HG02798 (cell line): ENCODE data around the gene AAMP.
"Not testable (repeated sequence)": the region's sequence is repeated elsewhere in the genome, so short reads cannot be mapped to it uniquely, and the experiment has no call there.

Source experiments
- ATAC-seq: cut with Tn5 transposase; IDR thresholded peaks from one replicate; pipeline ENCODE4 v1.9.1; 2021; ENCODE audit warnings: mild to moderate bottlenecking; ENCODE audit not compliant: unreplicated experiment, poor library complexity

The AAMP gene, protein sequence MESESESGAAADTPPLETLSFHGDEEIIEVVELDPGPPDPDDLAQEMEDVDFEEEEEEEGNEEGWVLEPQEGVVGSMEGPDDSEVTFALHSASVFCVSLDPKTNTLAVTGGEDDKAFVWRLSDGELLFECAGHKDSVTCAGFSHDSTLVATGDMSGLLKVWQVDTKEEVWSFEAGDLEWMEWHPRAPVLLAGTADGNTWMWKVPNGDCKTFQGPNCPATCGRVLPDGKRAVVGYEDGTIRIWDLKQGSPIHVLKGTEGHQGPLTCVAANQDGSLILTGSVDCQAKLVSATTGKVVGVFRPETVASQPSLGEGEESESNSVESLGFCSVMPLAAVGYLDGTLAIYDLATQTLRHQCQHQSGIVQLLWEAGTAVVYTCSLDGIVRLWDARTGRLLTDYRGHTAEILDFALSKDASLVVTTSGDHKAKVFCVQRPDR

DNA sequence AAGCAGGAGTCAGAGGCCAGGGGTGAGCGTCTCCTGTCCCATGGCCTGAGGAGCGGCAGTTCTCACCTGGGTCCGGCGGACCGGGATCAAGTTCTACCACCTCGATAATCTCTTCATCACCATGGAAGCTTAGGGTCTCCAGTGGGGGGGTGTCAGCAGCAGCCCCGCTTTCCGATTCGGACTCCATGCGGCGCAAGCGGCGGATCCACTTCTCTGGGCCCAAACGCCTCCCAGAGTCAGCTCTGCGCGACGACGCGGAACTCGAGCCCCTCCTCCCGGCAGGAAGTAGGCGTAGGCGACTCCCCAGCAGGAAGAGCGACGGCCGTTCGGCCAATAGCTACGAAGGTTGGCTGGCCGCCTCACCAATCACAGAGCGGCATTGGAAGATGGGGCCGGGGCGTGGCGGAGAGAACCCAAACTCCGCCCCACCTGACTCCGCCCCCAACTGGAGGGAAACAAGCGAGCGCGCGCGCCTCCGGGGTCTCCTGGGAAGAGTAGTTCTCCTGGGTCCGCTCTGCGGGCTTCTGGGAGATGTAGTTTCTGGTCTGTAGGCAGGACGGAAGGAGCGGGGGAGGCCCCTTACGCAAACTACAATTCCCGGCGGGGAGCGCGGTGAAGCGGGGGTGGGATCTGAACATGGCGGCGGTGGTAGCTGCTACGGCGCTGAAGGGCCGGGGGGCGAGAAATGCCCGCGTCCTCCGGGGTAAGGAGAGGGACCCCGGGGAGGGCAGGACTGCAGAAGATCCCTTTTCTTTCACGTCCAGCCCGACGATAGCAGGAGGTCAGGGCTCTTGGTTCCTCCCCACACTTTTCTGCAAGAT lies at the start of gene AAMP, which contains the start of gene PNKD:
Gene AAMP, minus strand, starts transcription at position 238 of the 821 bp plus-strand sequence. Its CDS starts 51 bp downstream, at position 187.
Gene PNKD, plus strand, starts transcription at position 620 of the 821 bp plus-strand sequence. Its CDS starts 17 bp downstream, at position 637.
- ATAC-seq = peak; percentile 93

DNA sequence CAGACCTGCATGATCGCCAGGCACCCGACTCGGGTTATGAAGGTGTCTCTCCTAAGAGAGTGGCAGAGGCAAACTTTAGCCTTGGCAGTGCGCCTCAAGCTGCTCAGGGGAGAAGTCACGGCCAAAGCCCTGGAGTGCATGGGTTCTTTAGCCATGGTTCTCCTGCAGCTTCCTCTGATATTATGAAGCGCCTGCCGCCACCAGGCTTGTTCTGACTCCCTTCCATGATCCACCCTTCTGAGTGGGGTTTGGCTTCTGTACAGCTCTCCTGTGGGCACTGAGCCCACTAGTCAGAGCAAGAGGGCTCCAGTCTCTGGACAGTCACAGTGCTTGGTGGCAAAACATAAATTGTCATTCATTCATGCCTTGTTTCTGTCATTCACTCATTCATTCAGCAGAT lies 48.3 kb upstream of the AAMP start:
- ATAC-seq = no peak

DNA sequence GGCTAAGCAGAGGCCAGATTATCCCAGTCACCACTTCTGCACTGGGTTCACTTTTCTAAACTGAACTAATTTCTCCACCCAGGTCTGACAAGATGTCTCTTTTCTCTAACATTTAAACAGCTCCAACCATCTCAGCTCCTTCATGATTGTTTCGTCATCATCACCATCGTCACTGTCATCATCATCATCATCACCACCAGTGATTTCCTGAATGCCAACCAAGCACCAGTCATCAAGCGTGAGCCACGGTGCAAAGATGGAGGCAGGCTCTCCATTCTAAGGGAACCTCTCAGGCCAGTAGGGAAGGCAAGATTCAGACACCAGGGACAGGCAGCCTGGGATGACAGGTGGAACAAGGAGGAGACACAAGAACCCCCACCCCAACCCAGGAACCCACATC lies 47.9 kb upstream of the AAMP start:
- no peak for ATAC-seq

- ATAC-seq = no peak
Measured at GRCh38 chr2:218317303-218317630, 47.3 kb upstream of the AAMP start.

- no peak for ATAC-seq
Measured at GRCh38 chr2:218315397-218315796, 45.5 kb upstream of the AAMP start.

GRCh38 chr2:218314764-218315163 lies 44.8 kb upstream of the AAMP start:
- not testable (repeated sequence) for ATAC-seq

DNA sequence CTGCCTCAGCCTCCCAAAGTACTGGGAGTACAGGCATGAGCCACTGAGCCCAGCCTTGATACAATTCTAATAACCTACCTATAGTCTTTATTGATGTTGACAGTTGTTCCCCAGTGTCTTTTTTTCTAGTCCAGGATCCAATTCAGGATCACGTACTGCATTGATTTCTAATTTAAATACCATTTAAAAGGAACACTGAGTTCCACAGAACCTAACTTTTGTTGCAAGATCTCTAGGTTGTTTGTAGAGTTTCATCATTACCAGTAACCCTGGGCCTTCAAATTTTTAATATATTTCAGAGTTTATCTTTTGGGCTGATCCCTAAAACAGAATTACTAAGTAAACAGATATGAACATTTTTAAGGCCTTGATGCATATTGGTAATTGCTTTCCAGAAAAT lies 43.4 kb upstream of the AAMP start:
- ATAC-seq = no peak

GRCh38 chr2:218312267-218312756 lies 42.4 kb upstream of the AAMP start:
- ATAC-seq = no peak

- not testable (repeated sequence) for ATAC-seq
Measured at GRCh38 chr2:218311541-218312266, 41.8 kb upstream of the AAMP start.

DNA sequence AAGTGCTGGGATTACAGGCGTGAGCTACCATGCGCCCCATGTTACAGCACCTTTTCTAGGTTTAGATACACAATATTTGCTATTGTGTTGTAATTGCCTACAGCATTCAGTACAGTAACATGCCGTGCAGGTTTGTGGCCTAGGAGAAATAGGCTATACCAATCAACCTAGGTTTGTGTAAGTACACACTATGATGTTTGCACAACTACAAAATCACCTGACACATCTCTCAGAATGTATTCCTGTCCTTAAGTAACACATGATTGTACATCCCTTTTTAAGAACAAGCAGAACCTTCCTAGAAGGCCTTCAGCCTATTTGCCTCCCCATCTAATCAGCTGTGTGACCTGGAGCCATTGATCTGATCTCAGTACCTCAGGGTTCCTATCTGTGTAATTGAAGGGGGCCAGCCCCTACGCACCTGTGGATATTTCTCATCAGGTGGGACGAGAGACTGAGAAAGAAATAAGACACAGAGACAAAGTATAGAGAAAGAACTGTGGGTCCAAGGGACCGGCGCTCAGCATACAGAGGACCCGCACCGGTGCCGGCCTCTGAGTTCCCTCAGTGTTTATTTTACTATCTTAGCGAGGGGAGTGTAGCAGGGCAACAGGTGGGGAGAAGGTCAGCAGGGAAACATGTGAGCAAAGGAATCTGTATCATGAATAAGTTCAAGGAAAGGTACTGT lies 41.1 kb upstream of the AAMP start:
- ATAC-seq = no peak

DNA sequence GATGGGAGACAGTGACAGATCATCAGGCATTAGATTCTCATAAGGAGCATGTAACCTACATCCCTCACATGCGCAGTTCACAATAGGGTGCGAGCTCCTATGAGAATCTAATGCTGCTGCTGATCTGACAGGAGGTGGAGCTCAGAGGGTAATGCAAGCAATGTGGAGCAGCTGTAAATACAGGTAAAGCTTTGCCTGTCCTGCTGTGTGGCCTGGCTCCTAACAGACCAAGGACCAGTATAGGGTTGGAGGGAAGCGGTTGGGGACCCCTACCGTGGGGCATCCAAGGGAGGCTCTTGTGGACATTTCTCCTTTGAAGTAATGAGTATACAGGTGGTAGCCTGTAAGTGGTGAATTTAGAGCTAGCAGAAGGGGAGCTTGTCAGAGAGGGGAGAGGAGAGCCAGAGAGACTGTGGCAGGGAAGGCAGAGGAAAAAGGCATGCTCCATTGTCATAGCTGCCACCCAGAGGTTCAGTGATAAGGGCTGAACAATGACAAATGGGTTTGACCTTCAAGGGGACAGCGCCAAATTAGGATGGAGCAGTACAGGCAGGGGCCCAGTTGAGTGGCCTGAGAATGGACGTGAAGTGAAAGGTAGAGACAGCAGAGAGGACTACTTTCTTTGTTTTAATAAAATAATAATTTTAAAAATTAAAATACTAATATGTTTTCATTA lies 37.6 kb upstream of the AAMP start:
- ATAC-seq = no peak

- no peak for ATAC-seq
Measured at GRCh38 chr2:218306184-218306920, 36.4 kb upstream of the AAMP start.

DNA sequence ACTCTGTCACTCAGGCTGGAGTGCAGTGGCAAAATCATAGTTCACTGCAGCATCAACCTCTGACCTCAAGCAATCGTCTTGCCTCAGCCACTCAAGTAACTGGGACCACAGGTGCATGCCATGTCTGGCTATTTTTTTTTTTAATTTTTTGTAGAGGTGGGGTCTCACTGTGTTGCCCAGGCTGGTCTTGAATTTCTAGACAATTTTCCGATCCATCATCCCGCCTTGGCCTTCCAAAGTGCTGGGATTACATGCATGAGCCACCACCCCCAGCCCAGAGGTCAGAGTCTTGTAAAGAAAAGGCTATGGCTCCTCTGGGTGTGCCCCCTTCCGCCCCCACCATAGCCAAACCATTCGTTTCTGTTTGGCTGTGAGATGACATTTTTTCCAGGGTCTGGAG lies 35.4 kb upstream of the AAMP start:
- no peak for ATAC-seq

- peak; percentile 81 for ATAC-seq
Measured at GRCh38 chr2:218301176-218301819, 31.4 kb upstream of the AAMP start.

- ATAC-seq = no peak
Measured at GRCh38 chr2:218300141-218300540, 30.2 kb upstream of the AAMP start.

DNA sequence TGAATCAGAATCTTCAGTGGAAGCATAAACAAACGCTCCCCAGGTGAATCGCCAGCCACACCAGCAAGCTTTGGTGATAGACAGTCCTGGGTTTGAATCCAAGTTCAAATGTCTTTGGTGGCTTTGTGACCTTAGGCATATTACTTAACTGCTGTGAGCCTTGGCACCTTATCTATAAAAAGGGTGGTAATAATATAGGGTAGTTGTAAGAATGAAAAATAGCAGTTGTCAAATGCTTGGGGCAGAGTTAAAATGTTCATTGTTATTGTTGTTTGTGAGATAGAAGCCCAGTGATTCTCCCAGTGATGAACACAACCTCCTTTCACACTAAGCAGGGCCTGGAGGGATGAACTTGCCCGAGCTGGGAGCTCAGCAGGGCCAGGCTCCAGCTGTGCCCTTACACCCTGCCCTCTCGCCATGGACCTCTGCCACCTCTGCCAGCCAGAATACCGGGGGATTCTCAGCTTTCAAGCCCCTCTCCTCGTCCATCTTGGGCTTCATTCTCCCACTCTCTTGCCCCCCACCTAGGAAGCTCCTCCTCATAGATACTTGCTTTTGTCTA lies 28.5 kb upstream of the AAMP start:
- ATAC-seq = no peak

- ATAC-seq = no peak
Measured at GRCh38 chr2:218296847-218297246, 26.9 kb upstream of the AAMP start.

GRCh38 chr2:218296200-218296599 lies 26.3 kb upstream of the AAMP start:
- no peak for ATAC-seq
